22Rv1 (cell line): ENCODE data around the gene IMPDH1.

Source experiments
- CTCF ChIP-seq: fragments of 450-650 bp; IDR thresholded peaks from 2 replicates; pipeline ENCODE4 v1.5.1; 2017; ENCODE audit warnings: mild to moderate bottlenecking
- ZFX ChIP-seq: fragments of 450-650 bp; IDR thresholded peaks from 2 replicates; pipeline ENCODE4 v1.6.1; 2017; ENCODE audit warnings: antibody characterized with exemption, borderline replicate concordance

- no peak for TF ChIP-seq CTCF
- TF ChIP-seq ZFX, result no peak
These were observed 18.8 kb downstream of the IMPDH1 start for GRCh38 chr7:128390871-128391565.
